Panc1 (cell line): ENCODE data around the gene RNASEH2A.

ENCODE experiments used
- CTCF ChIP-seq: fragments of 450-650 bp; IDR thresholded peaks from 2 replicates; pipeline ENCODE4 v1.5.1; 2017; ENCODE audit warnings: mild to moderate bottlenecking
- REST ChIP-seq, 2 experiments: IDR thresholded peaks; 2 replicates each; pipeline ENCODE4 v1.6.1; 2011 to 2012; ENCODE audit warnings: low read depth in 2 of 2, control low read depth in 1 of 2, low read length in 1 of 2, mild to moderate bottlenecking in 1 of 2, moderate library complexity in 1 of 2; ENCODE audit not compliant: insufficient read depth in 1 of 2

GRCh38 chr19:12825254-12826131, 19.1 kb downstream of the RNASEH2A start:
- no peak; the same call in 1 of the 2 replicates for TF ChIP-seq CTCF
- TF ChIP-seq REST (IDR thresholded peaks at IDR 0.05; ENCODE audit: insufficient read depth in 1 of 2, low read depth in 2 of 2, low read length in 1 of 2): no peak
